Fibroblast of skin of right biceps (primary cell): ENCODE data around the gene AGMO.

Source experiments
- DNase-seq: peaks from one replicate; pipeline ENCODE4 v3.0.0-alpha.2; 2013

Gene AGMO

DNA sequence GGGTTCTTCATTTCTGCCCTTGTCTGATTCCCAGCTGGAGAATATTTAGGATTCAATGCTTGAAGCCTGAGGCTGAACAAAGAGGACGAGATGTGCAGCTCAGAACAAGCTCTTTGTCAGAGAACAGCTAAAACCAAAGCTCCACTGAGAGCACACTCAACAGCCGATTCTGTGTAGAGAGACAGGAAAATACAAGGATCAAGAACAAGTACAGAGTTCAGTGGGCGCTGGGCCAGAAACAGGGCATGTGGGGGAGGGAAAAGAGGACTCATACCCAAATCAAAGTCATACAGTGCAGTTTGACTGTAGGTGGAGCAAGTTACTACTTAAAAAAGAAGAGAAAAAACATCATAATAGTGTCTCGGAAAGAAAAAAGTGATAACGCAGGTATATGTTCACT is at the start of gene AGMO:
AGMO (minus strand) TSS at position 181 of the 400 bp plus-strand sequence.
- DNase-seq: peak; percentile 31

DNA sequence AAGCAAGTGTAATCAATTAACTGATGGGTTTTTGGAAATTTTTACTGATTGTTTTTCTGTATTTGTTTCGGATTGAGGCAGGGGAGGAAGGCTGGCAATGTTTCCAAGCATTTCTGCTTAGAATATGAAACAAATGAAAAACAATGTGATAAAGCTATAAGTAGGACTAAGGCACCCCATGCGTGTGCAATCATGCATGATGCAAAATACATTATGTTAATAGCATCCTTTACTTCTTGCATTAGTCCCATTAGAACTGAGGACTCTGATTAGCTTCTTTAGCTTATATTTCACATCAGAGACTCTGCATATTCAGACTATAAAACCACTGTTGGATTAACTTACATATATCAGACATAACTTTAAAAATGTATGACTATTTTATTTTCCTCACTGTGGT is 48.7 kb upstream of the AGMO start:
- no peak for DNase-seq

DNA sequence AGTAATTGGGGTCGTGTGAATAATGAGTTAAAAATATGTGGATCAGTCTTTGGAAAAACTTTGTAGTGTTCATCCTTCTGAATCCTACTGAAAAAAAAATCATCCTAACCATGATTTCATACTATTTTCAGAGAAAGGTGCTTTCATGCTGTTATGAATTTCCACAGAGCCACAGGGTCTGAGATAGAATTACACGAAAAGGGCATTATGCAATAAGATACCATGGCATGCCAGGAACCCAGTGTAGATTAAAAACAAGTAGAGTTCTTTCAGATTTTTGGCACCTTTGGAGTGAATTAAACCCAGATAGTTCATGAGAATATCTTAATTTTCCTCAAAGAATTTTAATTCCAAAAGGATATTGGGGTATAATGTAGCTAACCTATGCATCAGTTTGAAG is 47.5 kb upstream of the AGMO start:
- no peak for DNase-seq

DNA sequence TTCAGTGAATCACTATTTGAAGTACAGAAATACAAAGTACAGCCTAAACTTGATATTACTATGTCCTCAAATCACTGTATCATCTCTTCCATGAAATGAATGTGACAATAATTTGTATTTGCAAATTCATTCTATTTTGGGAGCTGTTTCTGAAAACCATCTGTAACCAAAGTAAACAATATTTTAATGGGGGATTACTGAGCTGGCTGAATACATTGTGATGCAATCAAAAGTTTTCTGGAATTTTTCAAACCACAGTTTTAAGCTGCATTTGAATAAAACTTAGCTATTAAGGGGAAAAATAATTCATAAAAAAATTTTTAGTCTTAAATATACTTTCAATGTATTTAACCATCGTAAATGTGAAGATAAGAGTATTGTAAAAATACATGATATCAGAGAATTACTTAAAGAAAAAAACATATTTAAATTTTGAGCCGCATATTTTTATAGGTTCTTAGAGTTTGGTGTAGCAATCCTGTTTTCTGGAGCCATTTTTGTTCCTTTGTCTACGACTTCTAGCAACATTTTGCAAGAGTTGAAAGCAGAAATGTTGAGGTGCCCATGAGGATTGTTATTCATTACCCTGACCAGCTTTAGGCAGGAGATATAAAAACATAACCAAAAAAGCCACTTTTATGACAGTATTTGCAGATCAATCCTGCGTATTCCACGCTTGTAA is 45.9 kb upstream of the AGMO start:
- DNase-seq: no peak

DNA sequence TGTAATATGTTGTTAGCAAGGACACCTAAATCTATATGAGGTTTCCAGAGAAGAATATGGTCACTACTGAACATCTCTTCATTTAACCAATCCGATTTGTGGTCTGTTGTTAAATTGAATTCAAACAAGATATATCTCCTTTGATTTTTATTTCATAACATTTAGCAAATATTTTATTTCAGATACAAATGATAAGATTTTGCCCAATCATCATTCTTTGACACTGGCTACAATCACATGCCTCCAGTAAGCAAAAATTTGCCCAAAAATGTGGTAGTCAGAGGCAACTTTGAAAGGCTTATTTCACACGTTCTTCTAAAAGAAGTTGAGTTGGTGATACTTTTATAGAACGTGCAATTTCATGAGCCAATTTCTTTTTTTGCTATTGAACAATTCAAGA is 44.7 kb upstream of the AGMO start:
- DNase-seq: no peak

DNA sequence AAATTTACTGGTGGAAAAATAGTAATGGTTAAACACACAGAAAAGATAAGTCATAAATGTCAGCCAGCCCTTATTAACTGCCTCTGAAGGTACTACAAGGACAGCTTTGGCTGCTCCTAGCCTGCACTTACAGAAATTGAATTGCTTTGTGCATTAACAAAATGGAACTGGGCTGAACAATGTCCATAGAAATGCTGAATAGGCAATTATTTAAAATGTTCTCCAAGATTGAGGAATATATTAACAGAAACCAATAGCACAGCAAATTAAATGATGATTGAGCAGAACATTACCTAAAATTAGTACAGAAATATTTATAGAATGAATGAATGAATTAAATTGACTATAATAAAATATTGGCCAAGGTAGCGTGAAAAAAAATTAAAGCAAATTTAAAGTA is 42.4 kb upstream of the AGMO start:
- DNase-seq: no peak

DNA sequence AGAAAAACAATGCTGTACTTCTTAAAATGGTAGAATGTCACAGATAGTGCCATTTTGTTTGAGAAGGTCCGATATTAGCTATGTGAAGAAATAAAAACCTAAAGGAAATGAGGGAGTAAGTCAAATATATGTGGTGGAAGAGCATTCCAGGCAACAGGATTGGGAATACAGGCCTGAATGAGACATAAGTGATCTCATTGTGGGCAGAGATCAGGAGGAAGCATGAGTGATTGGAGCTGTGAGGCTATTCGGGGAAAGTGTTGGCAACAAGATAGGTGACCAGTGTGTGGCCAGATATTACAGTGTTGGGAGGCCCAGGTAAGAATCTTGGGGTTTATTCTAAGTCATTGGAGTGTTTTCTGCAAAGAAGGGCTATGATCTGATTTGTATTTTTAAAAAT is 41.3 kb upstream of the AGMO start:
- DNase-seq: peak; percentile 47

DNA sequence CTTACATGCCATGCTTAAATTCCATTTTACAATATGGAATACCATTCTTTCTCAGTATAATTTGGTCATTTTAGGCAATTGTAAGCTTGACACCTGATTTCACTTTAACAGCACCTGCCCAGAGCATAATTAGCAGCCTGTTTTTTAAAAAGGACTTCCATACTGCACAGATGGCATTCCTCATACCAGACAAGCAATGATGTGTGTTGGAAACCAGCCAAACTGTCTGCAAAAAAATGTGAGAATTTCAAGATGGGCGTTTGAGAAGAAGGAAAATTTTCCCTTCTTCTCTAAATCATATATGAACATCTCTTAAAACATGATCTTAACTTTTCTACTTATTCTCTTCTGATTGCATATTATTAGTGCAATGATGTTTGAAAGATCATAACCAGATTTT is 40.4 kb upstream of the AGMO start:
- peak; percentile 21 for DNase-seq

DNA sequence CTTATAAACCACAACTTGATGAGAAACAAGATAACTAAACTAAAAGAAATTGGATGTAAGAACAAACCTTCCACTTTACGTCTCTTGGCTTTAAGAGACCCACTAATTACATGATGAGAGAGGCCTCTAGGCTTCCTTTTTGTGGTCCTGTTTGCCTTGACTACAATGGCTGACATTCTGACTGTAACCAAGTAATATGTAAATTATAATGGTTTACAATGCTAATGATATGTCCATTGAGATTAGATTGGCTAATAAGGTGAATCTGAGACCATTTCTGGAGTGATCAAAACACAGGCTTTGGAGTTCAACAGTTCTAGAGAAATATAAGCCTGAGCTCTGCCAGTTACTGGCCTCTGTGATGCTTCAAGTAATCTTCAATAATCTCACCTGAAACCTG is 39.4 kb upstream of the AGMO start:
- DNase-seq: no peak

DNA sequence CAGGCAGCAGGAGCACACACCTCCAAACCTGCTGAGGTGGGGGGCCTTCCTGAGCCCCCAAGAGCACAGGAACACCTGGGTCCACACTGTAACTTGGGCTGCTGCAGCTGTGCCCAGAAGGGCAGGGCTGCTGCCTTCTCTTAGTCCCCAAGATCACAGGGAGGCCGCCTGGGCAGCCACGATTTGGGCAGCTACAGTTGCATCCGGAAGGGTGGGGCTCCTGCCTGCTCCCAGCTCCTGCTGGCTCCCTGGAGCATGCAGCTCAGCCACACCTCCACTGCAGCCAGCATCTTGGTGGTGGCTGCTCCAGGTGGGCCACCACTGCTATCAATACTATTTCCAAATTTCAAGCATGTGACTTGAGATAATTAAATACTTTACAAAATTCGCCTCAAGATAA is 38.5 kb upstream of the AGMO start:
- no peak for DNase-seq

DNA sequence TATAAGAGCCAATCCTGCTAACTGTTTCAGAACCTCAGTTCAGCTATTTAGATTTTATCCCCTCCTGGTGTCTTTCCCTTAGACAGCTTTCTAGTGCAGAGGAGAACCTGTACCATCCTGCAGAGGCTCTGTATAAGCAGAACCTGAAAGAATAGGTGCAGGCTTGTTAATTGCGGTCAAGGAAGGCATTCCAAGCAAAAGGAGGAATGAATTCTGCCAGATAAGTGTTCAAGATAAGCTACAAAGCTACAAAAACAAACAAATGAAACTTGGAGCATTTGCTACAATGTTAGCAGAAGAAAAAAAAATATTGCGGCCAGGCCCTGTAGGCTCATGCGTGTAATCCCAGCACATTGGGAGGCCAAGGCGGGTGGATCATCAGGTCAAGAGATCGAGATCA is 32.6 kb upstream of the AGMO start:
- DNase-seq: no peak

DNA sequence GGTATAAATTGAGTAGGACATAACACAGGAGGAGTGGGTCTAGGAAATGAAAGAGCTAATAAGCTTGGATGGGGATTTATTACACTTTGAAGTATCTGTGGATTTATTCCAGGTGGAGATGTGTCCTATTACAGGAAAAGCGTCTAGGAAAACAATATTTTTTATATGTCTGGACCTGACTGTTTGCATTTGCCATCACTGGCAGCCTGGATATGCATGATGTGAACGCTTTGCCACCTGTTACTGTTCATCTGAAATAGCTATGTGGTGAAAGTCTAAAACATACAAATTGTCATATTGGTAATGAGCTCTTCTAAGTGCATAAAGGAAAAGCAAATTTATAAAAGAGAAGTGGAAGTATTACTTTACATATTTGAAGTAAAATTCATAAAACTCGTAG is 31.6 kb upstream of the AGMO start:
- no peak for DNase-seq

DNA sequence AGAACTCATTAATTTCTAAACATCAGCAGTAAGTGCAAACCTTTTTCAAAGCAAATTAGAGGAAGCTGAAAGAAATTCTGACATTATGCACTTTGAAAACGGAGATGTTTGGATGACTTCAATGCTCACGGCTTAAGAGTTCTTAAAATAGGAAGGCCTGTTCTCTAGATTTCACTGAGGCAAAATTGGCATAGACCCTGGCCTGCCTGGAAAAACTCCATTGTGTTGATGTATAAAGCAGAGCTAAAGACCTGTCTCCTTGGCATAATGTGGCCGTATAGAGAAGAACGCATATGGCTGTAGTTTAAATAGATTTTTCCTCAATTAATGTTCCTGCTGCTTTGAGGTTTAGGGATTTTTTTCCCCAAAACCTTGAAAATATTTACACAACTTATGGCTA is 24.5 kb upstream of the AGMO start:
- no peak for DNase-seq

DNA sequence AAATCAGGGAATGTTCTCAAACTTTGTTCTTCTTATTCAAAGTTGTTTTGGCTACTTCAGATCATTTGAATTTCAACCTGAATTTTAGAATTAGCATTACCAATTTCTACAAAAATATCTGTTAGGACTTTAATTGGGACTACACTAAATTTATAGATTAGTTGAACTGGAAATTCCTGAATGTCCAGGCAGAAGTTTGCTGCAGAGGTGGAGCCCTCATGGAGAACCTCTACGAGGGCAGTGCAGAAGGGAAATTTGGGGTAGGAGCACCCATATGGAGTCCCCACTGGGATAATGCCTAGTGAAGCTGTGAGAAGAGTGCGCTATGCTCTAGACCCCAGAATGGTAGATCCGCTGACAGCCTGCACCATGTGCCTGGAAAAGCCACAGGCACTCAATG is 22.8 kb upstream of the AGMO start:
- no peak for DNase-seq

DNA sequence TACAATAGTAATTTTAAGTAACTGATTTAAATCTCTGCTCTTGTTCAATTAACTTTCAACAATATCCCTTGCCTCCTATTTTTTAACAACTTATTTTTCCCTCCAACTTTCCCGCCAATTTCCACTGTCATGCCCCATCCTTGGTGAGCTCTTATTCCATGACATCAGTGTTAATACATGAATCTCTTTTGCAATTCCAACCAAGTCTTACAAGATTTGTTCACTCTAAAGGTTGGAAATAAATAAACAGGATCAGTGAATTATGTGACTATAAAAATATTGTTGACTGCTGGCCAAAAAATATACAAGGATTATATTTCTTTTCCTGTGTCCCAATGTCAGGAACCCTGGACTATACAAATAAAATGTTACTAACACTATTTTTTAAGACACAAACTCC is 21.0 kb upstream of the AGMO start:
- no peak for DNase-seq

DNA sequence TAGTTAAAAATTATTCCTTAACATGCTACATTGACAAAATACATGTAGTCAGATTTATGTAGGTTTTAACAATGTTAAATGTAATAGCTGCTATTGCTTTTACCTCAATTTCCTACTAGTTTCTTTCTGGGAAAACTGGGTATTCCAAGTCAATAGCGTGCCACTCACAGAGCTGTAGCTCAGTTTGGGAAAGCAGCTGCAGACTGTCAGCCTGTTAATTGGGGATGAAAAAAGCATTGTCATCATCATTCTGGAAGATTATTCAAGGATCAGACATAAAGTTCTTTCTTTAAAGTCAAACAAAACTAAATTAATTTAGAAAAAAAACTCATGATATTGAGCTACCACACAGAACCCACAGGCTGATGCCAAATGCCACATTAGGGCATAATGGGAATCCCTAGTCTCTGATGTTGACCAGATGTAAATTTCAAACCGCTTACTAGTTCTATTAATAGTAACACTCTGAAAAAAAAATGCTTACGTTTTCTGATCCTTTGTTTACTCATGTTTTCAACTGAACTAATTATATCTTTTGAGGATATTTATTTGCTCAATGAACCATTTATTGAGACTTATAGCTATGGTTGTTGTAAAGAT is 19.6 kb upstream of the AGMO start:
- no peak for DNase-seq

DNA sequence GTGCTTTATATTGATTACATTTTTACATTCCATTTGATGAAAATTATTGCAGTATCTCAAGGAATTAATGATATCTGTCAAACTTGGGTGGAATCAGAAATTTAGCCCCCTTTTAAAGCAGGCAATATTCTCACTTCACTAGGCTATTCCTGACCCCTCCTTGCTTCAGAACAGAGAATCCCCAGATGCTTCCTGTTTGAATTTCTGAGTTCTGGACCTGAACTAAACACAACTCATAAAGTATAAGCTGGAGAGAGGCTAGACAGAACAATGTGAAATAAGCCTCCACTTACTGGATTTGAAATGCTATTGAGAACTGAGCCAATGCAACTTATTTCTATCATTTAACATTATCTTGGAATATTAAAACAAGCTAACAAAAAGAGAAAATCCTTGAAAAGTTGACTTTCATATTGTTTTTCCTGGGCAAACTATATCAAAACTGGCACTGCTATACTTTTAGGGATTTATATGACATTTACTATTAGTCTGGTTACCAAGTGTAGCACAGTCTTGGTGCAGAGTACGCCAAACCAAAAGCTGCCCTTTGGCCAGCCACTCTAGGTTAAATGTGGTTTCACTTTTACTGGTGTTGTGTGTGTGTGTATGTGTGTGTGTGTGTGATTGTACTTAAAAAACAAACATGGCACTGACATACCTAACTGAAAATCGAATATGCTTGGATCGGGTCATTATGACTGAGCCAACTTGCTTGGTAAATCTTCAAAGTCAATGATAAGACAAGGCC is 19.0 kb upstream of the AGMO start:
- DNase-seq: no peak

DNA sequence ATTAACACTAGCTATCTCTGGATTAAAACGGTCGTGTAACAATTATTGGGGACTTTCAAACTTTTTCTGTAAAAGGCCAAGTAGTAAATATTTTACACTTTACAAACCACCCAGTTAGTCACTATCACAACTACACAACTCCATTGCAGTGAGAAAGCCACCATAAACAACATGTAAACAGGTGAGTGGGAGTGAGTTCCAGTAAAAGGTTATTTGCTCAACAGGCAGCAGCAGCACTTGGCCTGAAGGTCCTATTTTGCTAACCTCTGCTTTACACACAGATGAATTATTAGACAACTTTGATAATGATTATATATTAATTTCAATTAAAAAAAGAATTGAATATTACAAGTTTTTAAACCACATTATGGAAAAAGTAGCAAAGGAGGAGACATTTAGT is 15.8 kb upstream of the AGMO start:
- DNase-seq: no peak

DNA sequence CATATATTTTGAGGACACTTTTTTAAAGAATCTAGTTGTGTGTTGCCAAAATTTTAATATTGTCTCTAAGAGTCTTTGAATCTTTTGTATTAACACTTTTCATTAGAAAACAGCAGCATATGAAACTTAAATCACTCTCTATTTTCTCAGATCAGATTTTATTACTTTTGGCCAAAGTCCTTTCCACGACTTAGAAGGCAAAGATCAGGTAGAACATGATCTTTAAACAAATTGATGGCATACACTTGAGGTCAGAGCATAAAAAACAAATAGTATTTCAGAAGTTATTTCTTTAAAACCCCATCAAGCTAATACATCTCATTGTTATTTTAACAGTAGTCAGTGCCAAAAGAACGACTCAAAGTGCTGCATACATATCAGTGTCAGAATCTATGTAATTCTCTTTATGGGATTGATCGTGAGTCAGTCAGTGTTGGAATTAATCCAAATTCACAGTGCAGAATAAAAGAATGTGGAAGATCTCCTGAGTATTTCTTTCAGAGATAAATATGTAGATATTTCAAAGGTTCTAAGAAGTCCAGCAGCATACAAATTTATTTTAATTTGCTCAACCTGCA is 9.6 kb upstream of the AGMO start:
- peak; percentile 77 for DNase-seq

DNA sequence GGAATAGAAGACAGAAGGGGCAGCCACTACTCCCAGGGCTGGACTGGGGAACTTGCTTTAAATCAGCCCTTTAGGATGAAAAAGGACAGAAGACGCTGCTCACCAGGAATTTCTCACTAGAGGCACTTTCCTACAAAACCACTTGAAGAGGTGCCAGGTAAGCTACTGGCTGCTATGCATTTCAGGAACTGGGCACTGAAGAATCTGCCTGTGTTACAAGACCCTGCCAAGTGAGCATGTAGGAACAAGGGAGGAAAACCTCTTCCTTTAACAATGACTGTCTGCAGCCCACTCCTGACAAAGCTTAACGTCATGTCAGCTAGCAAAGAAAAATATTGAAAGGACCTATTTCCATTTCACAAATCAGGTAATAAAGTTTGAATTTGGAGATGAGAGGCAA is 5.8 kb upstream of the AGMO start:
- no peak for DNase-seq

DNA sequence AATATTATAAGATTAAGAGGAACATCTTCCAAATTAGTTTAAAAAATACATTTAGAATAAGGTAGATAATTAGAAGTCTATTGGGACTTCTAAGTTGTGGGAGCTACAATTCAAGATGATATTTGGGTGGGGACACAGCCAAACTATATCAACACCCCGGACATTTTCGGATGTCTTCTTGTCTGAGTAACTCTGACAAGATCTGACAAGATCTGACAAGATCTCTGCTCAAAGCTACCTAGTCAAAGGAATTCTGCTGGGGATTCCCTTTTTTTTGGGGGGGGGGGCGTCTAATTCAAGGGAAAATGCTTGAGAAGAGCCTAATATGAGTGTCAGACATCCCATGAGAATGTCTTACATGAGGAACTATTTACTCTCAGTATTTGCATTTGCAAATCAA is 5.2 kb upstream of the AGMO start:
- no peak for DNase-seq

DNA sequence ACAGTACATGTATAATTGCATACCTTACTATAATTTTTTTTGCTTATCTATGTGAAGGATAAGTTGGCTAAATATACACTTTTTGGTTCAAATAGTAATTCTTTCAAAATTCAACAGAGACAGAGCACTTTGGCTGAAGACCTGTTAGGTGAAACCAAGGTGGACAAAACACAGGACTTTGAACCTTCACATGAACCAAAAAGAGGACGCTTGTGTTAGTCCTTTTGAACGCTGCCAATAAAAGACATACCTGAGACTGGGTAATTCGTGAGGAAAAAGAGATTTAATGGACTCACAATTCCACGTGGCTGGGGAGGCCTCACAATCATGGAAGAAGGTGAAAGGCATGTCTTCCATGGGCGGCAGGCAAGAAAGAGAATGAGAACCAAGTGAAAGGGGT is 4.7 kb upstream of the AGMO start:
- DNase-seq: no peak

DNA sequence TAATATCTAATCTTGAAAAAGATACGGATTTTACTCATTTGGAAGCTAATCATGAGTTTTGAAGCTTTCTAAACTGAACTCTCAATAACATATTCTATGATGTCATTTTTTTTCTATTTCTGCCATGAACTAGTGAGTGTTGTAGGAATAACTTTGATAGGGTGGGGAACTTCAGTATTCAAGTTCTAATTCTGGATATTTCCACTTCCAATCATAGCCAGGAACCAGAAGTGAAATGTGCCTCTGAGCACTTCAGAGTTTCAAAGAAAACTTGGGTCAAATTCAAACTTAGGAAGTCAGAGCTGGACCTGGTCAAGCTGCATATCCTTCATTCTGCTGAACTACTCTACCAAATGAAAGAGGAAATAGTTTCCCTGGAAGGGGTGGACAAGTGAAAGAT is 847 bp downstream of the AGMO start:
- no peak for DNase-seq

DNA sequence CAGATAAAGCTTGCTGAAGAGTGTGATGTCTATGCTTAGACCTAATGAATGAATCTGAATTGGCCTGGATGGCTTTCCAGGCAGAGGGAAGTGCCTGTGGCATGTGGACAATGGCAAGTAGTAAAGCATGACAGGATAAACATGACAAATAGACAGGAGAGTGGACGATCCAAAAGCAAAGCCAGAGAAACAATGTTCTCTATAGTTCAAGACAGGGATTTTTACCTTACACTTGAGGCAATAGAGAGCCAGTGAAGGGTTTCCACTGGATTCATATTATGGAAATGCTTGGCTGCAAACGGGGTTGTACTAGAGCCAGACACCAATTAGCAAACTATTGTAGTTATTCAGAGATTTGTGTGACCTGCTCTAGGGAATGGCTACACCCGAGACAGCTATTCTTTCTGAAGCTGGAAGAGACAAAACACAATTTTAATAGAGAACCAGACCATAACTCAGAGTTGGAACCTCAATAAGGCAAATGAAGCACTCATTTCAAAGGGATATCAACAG is 2.3 kb downstream of the AGMO start:
- DNase-seq: no peak
